Peyer's patch (tissue), 4 donors: Measurements from ENCODE around the gene TRAPPC12.

Experiments used
- CTCF ChIP-seq, 6 experiments: fragments of 450-650 bp in 4 of 6; fragments of 200-600 bp in 2 of 6; sonication (generic) in 1 of 6; IDR thresholded peaks; one replicate each; pipeline ENCODE4 v1.5.1; 2017 to 2019; ENCODE audit warnings: antibody characterized with exemption in 6 of 6, mild to moderate bottlenecking in 3 of 6, moderate library complexity in 1 of 6
- POLR2A ChIP-seq, 2 donors: fragments of 450-650 bp; IDR thresholded peaks; one replicate each; pipeline ENCODE4 v1.5.1; 2017; ENCODE audit warnings: antibody characterized with exemption in 2 of 2, mild to moderate bottlenecking in 2 of 2, moderate library complexity in 2 of 2

GRCh38 chr2:3483986-3484960, 104.8 kb downstream of the TRAPPC12 start:
- TF ChIP-seq CTCF (IDR thresholded peaks at IDR 0.05) (no peak), POLR2A (IDR thresholded peaks at IDR 0.05) (no peak)
